Nephron (organoid): ENCODE data around the gene RNF180.

Source experiments
- H3K27ac Mint-ChIP-seq, 3 experiments: 2 replicates each; pipeline ENCODE4 v1.8.0; 2020; ENCODE audit warnings: mixed read lengths in 3 of 3, mild to moderate bottlenecking in 2 of 3, moderate library complexity in 1 of 3
- H3K27me3 Mint-ChIP-seq: 2 replicates; pipeline ENCODE4 v1.8.0; 2021; ENCODE audit warnings: low read depth, mild to moderate bottlenecking, moderate library complexity, mixed read lengths
- H3K36me3 Mint-ChIP-seq: 2 replicates; pipeline ENCODE4 v1.8.0; 2020; ENCODE audit warnings: low read depth, mixed read lengths
- H3K4me1 Mint-ChIP-seq: 2 replicates; pipeline ENCODE4 v1.8.0; 2020; ENCODE audit warnings: mixed read lengths
- H3K4me3 Mint-ChIP-seq, 3 experiments: 2 replicates each; pipeline ENCODE4 v1.8.0; 2020; ENCODE audit warnings: mild to moderate bottlenecking in 3 of 3, mixed read lengths in 3 of 3, moderate library complexity in 2 of 3
- H3K9me3 Mint-ChIP-seq: 2 replicates; pipeline ENCODE4 v1.8.0; 2020; ENCODE audit warnings: mixed read lengths
- TF ChIP-seq, protein P1 (sequence below), 3 experiments: fragments of 200-600 bp; sonication (generic); IDR thresholded peaks; one replicate each; pipeline ENCODE4 v1.5.0; 2021; ENCODE audit warnings: antibody characterized with exemption in 3 of 3; ENCODE audit not compliant: unreplicated experiment in 3 of 3

RNF180 gene

DNA sequence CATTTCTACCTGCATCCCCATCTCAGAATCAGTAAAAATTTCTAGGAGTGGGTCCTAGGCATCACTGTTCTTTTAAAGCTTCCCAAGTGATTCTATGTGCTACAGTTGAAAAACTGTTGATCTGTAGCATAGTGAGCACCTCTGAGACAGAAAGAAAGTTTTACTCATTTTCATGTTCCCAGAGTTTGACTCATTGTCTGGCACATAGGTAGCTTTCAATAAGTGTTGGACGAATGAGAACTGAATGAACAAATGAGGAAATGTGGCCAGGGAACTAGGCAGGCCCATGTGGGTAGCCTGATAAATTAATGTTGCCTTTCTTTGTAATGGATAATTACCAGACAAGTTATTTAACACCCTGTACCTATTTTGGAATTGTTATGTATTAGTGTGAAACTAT lies 33.8 kb downstream of the RNF180 start:
- Mint-ChIP-seq H3K9me3 (no peaks in the 10 kb centered on the region), H3K27me3 (no peaks in the 10 kb centered on the region), H3K4me3 (no peak overlapping the region), H3K4me1 (no peaks in the 10 kb centered on the region), H3K36me3 (no peaks in the 10 kb centered on the region), H3K27ac (no peak overlapping the region)
- TF ChIP-seq, protein P1, sequence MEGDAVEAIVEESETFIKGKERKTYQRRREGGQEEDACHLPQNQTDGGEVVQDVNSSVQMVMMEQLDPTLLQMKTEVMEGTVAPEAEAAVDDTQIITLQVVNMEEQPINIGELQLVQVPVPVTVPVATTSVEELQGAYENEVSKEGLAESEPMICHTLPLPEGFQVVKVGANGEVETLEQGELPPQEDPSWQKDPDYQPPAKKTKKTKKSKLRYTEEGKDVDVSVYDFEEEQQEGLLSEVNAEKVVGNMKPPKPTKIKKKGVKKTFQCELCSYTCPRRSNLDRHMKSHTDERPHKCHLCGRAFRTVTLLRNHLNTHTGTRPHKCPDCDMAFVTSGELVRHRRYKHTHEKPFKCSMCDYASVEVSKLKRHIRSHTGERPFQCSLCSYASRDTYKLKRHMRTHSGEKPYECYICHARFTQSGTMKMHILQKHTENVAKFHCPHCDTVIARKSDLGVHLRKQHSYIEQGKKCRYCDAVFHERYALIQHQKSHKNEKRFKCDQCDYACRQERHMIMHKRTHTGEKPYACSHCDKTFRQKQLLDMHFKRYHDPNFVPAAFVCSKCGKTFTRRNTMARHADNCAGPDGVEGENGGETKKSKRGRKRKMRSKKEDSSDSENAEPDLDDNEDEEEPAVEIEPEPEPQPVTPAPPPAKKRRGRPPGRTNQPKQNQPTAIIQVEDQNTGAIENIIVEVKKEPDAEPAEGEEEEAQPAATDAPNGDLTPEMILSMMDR (IDR thresholded peaks at IDR 0.05; ENCODE audit: unreplicated experiment in 3 of 3), result no peak

DNA sequence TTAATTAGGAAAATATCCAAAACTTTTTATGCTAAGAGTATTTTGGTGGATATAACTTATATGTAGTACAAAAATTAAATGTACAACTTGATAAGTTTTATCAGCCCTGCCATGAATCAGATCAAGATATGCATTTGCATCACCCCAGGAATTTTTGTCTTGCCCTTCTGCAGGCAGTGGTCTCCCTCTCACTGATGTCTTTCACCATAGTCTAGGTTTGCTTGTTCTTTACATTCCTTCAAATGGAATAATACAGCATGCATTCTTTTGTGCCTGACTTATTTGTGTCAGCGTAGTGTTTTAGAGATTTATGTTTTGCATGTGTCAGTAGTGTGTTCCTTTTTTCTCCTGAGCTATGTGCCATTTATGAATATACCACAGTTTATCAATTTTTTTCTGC lies 36.4 kb downstream of the RNF180 start:
- H3K9me3 Mint-ChIP-seq, result no peaks in the 10 kb centered on the region
- TF ChIP-seq, protein P1 (IDR thresholded peaks at IDR 0.05; ENCODE audit: unreplicated experiment in 3 of 3), result no peak

DNA sequence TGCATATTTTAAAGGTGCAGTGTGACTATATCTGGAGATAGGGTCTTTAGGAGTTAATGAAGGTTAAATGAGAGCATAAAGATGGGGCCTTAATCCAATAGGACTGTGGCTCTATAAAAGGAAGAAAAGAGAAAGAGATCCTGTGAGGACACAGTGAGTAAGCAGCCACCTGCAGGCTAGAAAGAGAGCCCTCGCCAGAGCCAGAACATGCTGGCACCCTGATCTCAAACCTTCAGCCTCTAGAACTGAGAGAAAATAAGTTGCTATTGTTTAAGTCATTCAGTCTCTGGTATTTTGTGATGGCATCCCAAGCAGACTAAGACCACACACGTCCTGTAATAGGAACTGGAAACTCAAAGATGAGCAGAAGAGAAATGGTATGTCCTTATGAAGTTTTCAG lies 41.0 kb downstream of the RNF180 start:
- H3K27me3 Mint-ChIP-seq, result no peaks in the 10 kb centered on the region
- no peaks in the 10 kb centered on the region for H3K4me1 Mint-ChIP-seq
- H3K36me3 Mint-ChIP-seq, result no peaks in the 10 kb centered on the region
- no peaks in the 10 kb centered on the region for H3K9me3 Mint-ChIP-seq
- TF ChIP-seq, protein P1 (IDR thresholded peaks at IDR 0.05; ENCODE audit: unreplicated experiment in 3 of 3), result no peak
- no peak overlapping the region for H3K27ac Mint-ChIP-seq
- H3K4me3 Mint-ChIP-seq, result no peak overlapping the region

More for the DNA sequence above, 36.4 kb downstream of the RNF180 start:
- Mint-ChIP-seq H3K4me1 (no peaks in the 10 kb centered on the region), H3K36me3 (no peaks in the 10 kb centered on the region), H3K27me3 (no peaks in the 10 kb centered on the region), H3K4me3 (no peak overlapping the region), H3K27ac (no peak overlapping the region)

DNA sequence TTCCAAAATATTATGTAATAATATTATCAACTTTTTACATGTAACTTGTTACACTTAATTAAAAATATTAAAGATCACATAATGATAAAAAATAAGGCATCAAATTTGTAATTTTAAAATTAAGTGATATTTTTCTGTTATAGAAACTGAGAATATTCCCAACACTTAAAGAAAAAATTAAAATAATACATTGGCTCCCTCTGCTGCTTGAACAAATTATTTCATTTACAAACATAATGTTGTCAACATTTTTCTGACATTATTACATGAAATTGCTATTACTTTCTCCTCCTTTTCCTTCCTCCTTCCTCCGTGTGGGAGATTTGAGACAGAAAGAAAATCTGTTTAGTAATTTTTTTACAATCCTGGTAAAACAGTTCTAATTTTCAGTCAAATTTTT lies 42.3 kb downstream of the RNF180 start:
- no peak overlapping the region for H3K4me3 Mint-ChIP-seq
- no peaks in the 10 kb centered on the region for H3K9me3 Mint-ChIP-seq
- TF ChIP-seq, protein P1 (IDR thresholded peaks at IDR 0.05; ENCODE audit: unreplicated experiment in 3 of 3), result peak; percentile 32 to 55 (median 38)
- H3K27me3 Mint-ChIP-seq, result no peaks in the 10 kb centered on the region
- no peaks in the 10 kb centered on the region for H3K36me3 Mint-ChIP-seq
- peaks cover 1% of the 10 kb centered on the region for H3K4me1 Mint-ChIP-seq
- H3K27ac Mint-ChIP-seq, result no peak overlapping the region

DNA sequence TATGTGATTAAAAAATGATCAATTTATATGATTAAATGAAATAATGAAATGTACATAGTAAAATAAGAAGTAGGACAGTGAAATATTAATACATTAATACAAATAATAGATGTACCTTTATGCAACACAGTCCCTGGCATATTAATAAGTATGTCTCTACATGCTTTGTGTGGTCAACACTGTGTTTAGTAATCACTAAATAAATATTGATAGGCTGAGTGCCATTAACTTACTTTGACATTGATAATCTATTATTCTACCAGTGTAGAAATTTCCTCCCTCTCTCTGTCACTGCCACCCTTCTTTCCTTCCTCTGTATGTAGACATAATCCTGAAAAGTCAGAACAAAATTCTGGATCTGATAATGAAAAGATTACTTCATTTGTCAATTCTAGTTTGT lies 43.7 kb downstream of the RNF180 start:
- peaks cover 9% of the 10 kb centered on the region for H3K4me1 Mint-ChIP-seq
- no peak overlapping the region for H3K27ac Mint-ChIP-seq
- H3K4me3 Mint-ChIP-seq, result no peak overlapping the region
- no peaks in the 10 kb centered on the region for H3K36me3 Mint-ChIP-seq
- H3K9me3 Mint-ChIP-seq, result no peaks in the 10 kb centered on the region
- TF ChIP-seq, protein P1 (IDR thresholded peaks at IDR 0.05; ENCODE audit: unreplicated experiment in 3 of 3), result no peak
- H3K27me3 Mint-ChIP-seq, result no peaks in the 10 kb centered on the region

DNA sequence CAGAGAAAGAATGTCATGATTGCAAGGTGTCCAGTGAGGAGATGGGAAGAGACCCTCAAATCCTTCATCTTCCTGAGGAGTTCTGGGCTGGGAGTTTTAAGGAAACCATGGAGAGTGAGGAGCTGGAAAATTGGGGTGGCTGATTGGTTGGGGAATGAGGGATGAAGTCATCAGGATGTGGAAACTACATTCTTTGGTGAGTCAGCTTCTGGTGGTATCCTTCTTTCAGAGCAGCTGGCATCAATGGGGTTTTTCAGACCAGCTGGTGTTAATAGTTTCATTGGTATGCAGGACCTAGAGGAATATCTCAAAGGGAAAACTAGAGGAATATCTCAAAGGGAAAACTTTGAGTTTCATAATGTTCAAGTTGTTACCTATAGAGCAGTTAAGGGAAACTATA lies 45.2 kb downstream of the RNF180 start:
- Mint-ChIP-seq H3K9me3 (no peaks in the 10 kb centered on the region), H3K36me3 (no peaks in the 10 kb centered on the region), H3K27me3 (no peaks in the 10 kb centered on the region), H3K27ac (no peak overlapping the region), H3K4me1 (peaks cover 9% of the 10 kb centered on the region), H3K4me3 (no peak overlapping the region)
- TF ChIP-seq, protein P1 (IDR thresholded peaks at IDR 0.05; ENCODE audit: unreplicated experiment in 3 of 3), result no peak
